Caco-2 (cell line): ENCODE measurements around the gene VIPR2. TPM values are rescaled to one million over a fixed set of nuclear protein-coding genes. Genes with fewer than 3 reads are reported as not detected.
"Not testable (repeated sequence)": the region's sequence is repeated elsewhere in the genome, so short reads cannot be mapped to it uniquely, and the experiment has no call there.

Experiments
- BruUV-seq: library from RNA; stranded (reverse); fragments of 400-500 nt; replicated peaks from 2 replicates; lab custom pipeline; 2021; lab: Mats Ljungman, UMichigan
- CTCF ChIA-PET: fragments of 300-600 bp; sonication (Branson Sonifier 250); formaldehyde crosslinking; loops from one replicate; lab custom pipeline; 2022; ENCODE audit warnings: antibody characterized with exemption; lab: Charles Lee
- POLR2A ChIA-PET: fragments of 300-600 bp; sonication (Branson Sonifier 250); formaldehyde crosslinking; loops from one replicate; lab custom pipeline; 2022; ENCODE audit warnings: antibody characterized with exemption; lab: Charles Lee
- DNase-seq, 2 experiments: peaks; one replicate each; pipeline versions ENCODE4 v3.0.0 to v3.0.0-alpha.2; 2020 to 2022
- H3K27me3 ChIP-seq: replicated peaks from 2 replicates; pipeline ENCODE4 v1.6.0; 2011; ENCODE audit warnings: low read length; ENCODE audit not compliant: control insufficient read depth, insufficient read depth
- H3K36me3 ChIP-seq: 2 replicates; pipeline ENCODE4 v1.5.1; 2011; ENCODE audit warnings: low read length; ENCODE audit not compliant: control insufficient read depth, insufficient read depth
- H3K4me1 ChIP-seq: fragments of 250-450 bp; sonication (Bioruptor Pico); 2 replicates; pipeline ENCODE4 v1.5.1; 2020; ENCODE audit warnings: mild to moderate bottlenecking
- H3K4me3 ChIP-seq: 2 replicates; pipeline ENCODE4 v1.5.1; 2011; ENCODE audit warnings: low read depth, mild to moderate bottlenecking, control low read depth, low read length
- H3K9me3 ChIP-seq: fragments of 250-450 bp; sonication (Bioruptor Pico); 2 replicates; pipeline ENCODE4 v1.5.1; 2020; ENCODE audit warnings: mild to moderate bottlenecking, moderate library complexity
- H3K27ac Mint-ChIP-seq: one replicate; pipeline ENCODE4 v1.8.0; 2022; ENCODE audit warnings: mixed read lengths; ENCODE audit not compliant: unreplicated experiment
- H3K27me3 Mint-ChIP-seq: one replicate; pipeline ENCODE4 v1.8.0; 2022; ENCODE audit warnings: mixed read lengths; ENCODE audit not compliant: insufficient read depth, unreplicated experiment
- H3K36me3 Mint-ChIP-seq: one replicate; pipeline ENCODE4 v1.8.0; 2022; ENCODE audit warnings: mild to moderate bottlenecking, mixed read lengths; ENCODE audit not compliant: insufficient read depth, unreplicated experiment
- H3K4me1 Mint-ChIP-seq: one replicate; pipeline ENCODE4 v1.8.0; 2022; ENCODE audit warnings: low read depth, mixed read lengths; ENCODE audit not compliant: unreplicated experiment
- H3K4me3 Mint-ChIP-seq: one replicate; pipeline ENCODE4 v1.8.0; 2022; ENCODE audit warnings: mild to moderate bottlenecking, moderate library complexity, mixed read lengths; ENCODE audit not compliant: unreplicated experiment
- H3K9me3 Mint-ChIP-seq: one replicate; pipeline ENCODE4 v1.8.0; 2022; ENCODE audit warnings: mixed read lengths; ENCODE audit not compliant: unreplicated experiment
- CTCF ChIP-seq, 2 experiments: fragments of 200-600 bp in 1 of 2; IDR thresholded peaks; 1 replicate in 1 of 2; 2 replicates in 1 of 2; pipeline versions ENCODE4 v1.5.1 to v1.8.0; 2011 to 2022; ENCODE audit warnings: antibody characterized with exemption in 1 of 2, control low read depth in 1 of 2, inconsistent platforms in 1 of 2, low read depth in 1 of 2, low read length in 1 of 2, mild to moderate bottlenecking in 1 of 2, moderate library complexity in 1 of 2; ENCODE audit not compliant: insufficient read depth in 1 of 2, severe bottlenecking in 1 of 2, unreplicated experiment in 1 of 2
- intact Hi-C: fragments of 100-400 bp; cut with micrococcal nuclease; formaldehyde crosslinking; loops from one replicate; pipeline ENCODE4 v1.10.0; 2022; ENCODE audit not compliant: unreplicated experiment
- total RNA-seq: library from RNA; stranded (reverse); gene quantifications from 2 replicates; pipeline ENCODE4 v1.2.3, GENCODE V29; 2022

VIPR2 gene
- total RNA-seq, 1 experiment from 2014 or later = not detected

- Histone ChIP-seq H3K27me3 (no peaks in the 10 kb centered on the region), H3K4me1 (no peaks in the 10 kb centered on the region), H3K36me3 (no peaks in the 10 kb centered on the region), H3K9me3 (no peaks in the 10 kb centered on the region), H3K4me3 (no peak overlapping the region)
- ChIA-PET CTCF (no interaction called here), POLR2A (no interaction called here)
- H3K36me3 Mint-ChIP-seq = no peaks in the 10 kb centered on the region
- DNase-seq = no peak
- no peak for TF ChIP-seq CTCF (IDR thresholded peaks at IDR 0.05; ENCODE audit: insufficient read depth in 1 of 2, low read depth in 1 of 2, low read length in 1 of 2, severe bottlenecking in 1 of 2, unreplicated experiment in 1 of 2)
- intact Hi-C loops = no loop called here
- H3K27ac Mint-ChIP-seq = no peak overlapping the region
- no peaks in the 10 kb centered on the region for H3K9me3 Mint-ChIP-seq
- no peak overlapping the region for H3K4me3 Mint-ChIP-seq
- no TSS peak for BruUV-seq
- H3K27me3 Mint-ChIP-seq = peaks cover 3% of the 10 kb centered on the region
- peaks cover 7% of the 10 kb centered on the region for H3K4me1 Mint-ChIP-seq
These were observed 138.0 kb downstream of the VIPR2 start for GRCh38 chr7:159006610-159007130.

- H3K9me3 Mint-ChIP-seq, POLR2A ChIA-PET: not testable (repeated sequence)
These were observed 138.6 kb downstream of the VIPR2 start for GRCh38 chr7:159006022-159006609.

GRCh38 chr7:159005618-159006017 is 139.0 kb downstream of the VIPR2 start:
- H3K27me3 Mint-ChIP-seq = peaks cover 3% of the 10 kb centered on the region
- POLR2A ChIA-PET = no interaction called here
- no peaks in the 10 kb centered on the region for H3K4me1 Mint-ChIP-seq
- no peak overlapping the region for H3K4me3 ChIP-seq
- H3K36me3 Mint-ChIP-seq = no peaks in the 10 kb centered on the region
- no peaks in the 10 kb centered on the region for H3K27me3 ChIP-seq
- intact Hi-C loops = no loop called here
- CTCF ChIA-PET = no interaction called here
- no peak overlapping the region for H3K27ac Mint-ChIP-seq
- H3K4me3 Mint-ChIP-seq = no peak overlapping the region
- no peak for TF ChIP-seq CTCF (IDR thresholded peaks at IDR 0.05; ENCODE audit: insufficient read depth in 1 of 2, low read depth in 1 of 2, low read length in 1 of 2, severe bottlenecking in 1 of 2, unreplicated experiment in 1 of 2)
- DNase-seq = no peak
- no peaks in the 10 kb centered on the region for H3K36me3 ChIP-seq
- no peaks in the 10 kb centered on the region for H3K4me1 ChIP-seq
- BruUV-seq = no TSS peak
- no peaks in the 10 kb centered on the region for H3K9me3 ChIP-seq
- H3K9me3 Mint-ChIP-seq = no peaks in the 10 kb centered on the region

More at GRCh38 chr7:159006022-159006609, 138.6 kb downstream of the VIPR2 start:
- H3K4me1 ChIP-seq, intact Hi-C loops, H3K36me3 Mint-ChIP-seq, H3K36me3 ChIP-seq, BruUV-seq, H3K27me3 ChIP-seq, CTCF ChIA-PET, H3K9me3 ChIP-seq, H3K27me3 Mint-ChIP-seq, H3K4me3 ChIP-seq, H3K4me1 Mint-ChIP-seq, H3K4me3 Mint-ChIP-seq, H3K27ac Mint-ChIP-seq, DNase-seq: not testable (repeated sequence)
